ENCODE measurements around the gene ZNF214. TPM values are rescaled to one million over a fixed set of nuclear protein-coding genes. Genes with fewer than 3 reads are reported as not detected.
"Not testable (repeated sequence)": the region's sequence is repeated elsewhere in the genome, so short reads cannot be mapped to it uniquely, and the experiment has no call there.

Gene ZNF214
- total RNA-seq, 2 donors from 2014 or later: 3.1 to 3.6 TPM

DNA sequence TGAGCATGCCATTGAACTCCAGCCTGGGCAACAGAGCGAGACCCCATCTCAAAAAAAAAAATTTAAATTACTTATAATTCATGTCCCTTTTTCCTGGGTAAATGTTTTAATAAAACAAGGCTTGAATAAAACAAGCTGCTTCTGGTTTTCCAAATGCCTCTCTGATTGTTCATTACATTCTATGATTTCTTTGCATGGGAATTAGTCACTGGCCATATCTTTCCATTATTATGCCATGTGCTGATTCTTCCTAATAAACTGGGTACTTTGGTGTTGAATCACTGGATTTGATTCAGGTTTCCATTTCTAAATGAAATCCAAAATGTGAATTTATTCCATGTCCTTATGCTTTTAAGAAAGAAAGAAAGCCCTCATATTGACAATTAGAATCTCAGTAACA, 51.3 kb downstream of the ZNF214 start:
- TF ChIP-seq, protein P1, sequence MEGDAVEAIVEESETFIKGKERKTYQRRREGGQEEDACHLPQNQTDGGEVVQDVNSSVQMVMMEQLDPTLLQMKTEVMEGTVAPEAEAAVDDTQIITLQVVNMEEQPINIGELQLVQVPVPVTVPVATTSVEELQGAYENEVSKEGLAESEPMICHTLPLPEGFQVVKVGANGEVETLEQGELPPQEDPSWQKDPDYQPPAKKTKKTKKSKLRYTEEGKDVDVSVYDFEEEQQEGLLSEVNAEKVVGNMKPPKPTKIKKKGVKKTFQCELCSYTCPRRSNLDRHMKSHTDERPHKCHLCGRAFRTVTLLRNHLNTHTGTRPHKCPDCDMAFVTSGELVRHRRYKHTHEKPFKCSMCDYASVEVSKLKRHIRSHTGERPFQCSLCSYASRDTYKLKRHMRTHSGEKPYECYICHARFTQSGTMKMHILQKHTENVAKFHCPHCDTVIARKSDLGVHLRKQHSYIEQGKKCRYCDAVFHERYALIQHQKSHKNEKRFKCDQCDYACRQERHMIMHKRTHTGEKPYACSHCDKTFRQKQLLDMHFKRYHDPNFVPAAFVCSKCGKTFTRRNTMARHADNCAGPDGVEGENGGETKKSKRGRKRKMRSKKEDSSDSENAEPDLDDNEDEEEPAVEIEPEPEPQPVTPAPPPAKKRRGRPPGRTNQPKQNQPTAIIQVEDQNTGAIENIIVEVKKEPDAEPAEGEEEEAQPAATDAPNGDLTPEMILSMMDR (IDR thresholded peaks at IDR 0.05): no peak
- no peak for TF ChIP-seq POLR2AphosphoS5 (IDR thresholded peaks at IDR 0.05)
- TF ChIP-seq POLR2A (IDR thresholded peaks at IDR 0.05): no peak
- H3K36me3 ChIP-seq: no peaks in the 10 kb centered on the region

DNA sequence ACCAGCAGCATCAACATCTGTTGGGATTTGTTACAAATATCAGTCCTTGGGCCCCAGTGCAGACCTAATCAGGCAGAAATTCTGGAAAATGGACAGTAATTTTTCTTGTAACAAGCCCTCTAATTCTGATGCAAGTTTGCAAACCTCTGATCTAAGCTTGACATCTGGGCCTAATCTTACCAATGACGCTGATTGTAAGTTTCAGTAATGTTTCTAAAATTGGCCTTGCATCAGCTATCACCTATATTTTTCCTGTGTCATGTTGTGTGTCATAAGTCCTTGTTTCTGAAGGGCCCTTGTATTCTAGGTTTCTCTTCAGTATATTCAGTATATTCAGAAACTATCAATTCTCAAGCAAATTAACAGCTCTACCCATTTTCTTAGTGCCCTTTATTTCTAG, 57.5 kb downstream of the ZNF214 start:
- H3K9me3 ChIP-seq: no peaks in the 10 kb centered on the region

More for the DNA sequence above, 51.3 kb downstream of the ZNF214 start:
- DNase-seq (ENCODE audit: low spot score): no peak
- Histone ChIP-seq H3K4me3 (no peak overlapping the region), H3K9me3 (no peaks in the 10 kb centered on the region), H3K4me1 (replicated peaks) (no peaks in the 10 kb centered on the region), H3K27ac (no peak overlapping the region), H3K27me3 (replicated peaks; ENCODE audit: insufficient read depth) (no peaks in the 10 kb centered on the region)
- intact Hi-C loops (cut with DNase I): no loop called here
- WGBS: 94% methylated on average over 1 of the region's 1 CpG

DNA sequence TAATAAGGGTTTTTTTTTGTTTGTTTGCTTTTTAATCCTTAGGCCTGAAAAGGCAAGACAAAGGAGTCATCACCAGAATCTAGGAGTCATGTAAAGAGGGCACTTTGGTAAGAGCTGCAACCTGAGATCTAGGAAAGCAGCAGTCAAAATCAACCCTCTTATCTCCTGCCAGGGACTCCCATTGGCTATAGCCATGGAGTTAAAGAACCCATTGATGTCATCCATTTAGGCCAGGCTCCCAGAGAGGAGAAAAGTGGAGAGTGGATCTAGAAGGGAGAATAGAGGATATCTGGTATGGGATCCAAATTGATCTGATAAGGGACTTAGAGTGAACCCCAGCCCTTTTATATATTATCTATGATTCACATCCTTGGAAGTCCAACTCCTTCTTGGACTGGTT, 58.0 kb downstream of the ZNF214 start:
- Histone ChIP-seq H3K9me3 (no peaks in the 10 kb centered on the region), H3K36me3 (no peaks in the 10 kb centered on the region), H3K27ac (no peak overlapping the region), H3K4me1 (replicated peaks) (no peaks in the 10 kb centered on the region), H3K4me3 (no peak overlapping the region), H3K27me3 (replicated peaks; ENCODE audit: insufficient read depth) (no peaks in the 10 kb centered on the region)
- no peak for DNase-seq (ENCODE audit: low spot score)
- TF ChIP-seq POLR2AphosphoS5 (IDR thresholded peaks at IDR 0.05): no peak
- no peak for TF ChIP-seq POLR2A (IDR thresholded peaks at IDR 0.05)
- TF ChIP-seq, protein P1 (IDR thresholded peaks at IDR 0.05): no peak
- intact Hi-C loops (cut with DNase I): no loop called here

More for the DNA sequence above, 57.5 kb downstream of the ZNF214 start:
- WGBS: 91% methylated on average over 1 of the region's 1 CpG
- no peak overlapping the region for H3K4me3 ChIP-seq
- no peaks in the 10 kb centered on the region for H3K27me3 ChIP-seq (replicated peaks; ENCODE audit: insufficient read depth)
- no peak overlapping the region for H3K27ac ChIP-seq
- H3K4me1 ChIP-seq (replicated peaks): no peaks in the 10 kb centered on the region
- no peaks in the 10 kb centered on the region for H3K36me3 ChIP-seq
- no peak for DNase-seq (ENCODE audit: low spot score)
- intact Hi-C loops (cut with DNase I): no loop called here
- TF ChIP-seq, protein P1 (IDR thresholded peaks at IDR 0.05): no peak
- TF ChIP-seq POLR2A (IDR thresholded peaks at IDR 0.05) (no peak), POLR2AphosphoS5 (IDR thresholded peaks at IDR 0.05) (no peak)

DNA sequence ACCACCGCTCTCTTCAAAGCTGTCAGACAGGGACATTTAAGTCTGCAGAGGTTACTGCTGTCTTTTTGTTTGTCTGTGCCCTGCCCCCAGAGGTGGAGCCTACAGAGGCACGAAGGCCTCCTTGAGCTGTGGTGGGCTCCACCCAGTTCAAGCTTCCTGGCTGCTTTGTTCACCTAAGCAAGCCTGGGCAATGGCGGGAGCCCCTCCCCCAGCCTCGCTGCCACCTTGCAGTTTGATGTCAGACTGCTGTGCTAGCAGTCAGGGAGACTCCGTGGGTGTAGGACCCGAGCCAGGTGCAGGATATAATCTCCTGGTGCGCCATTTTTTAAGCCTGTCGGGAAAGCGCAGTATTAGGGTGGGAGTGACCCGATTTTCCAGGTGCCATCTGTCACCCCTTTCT, 65.9 kb downstream of the ZNF214 start:
- H3K36me3 ChIP-seq; H3K4me1 ChIP-seq (replicated peaks); intact Hi-C loops (cut with DNase I); H3K4me3 ChIP-seq; H3K9me3 ChIP-seq; DNase-seq (ENCODE audit: low spot score); H3K27me3 ChIP-seq (replicated peaks; ENCODE audit: insufficient read depth); H3K27ac ChIP-seq: not testable (repeated sequence)
- WGBS: 100% methylated on average over 5 of the region's 10 CpGs

Other genes with a start within 250 kb of the ZNF214 start
- gene OR2AG2, start 248.4 kb downstream of the ZNF214 start, total RNA-seq: under 1 TPM; 0.55 to 0.91 TPM
- gene OR2AG1, start 237.3 kb downstream of the ZNF214 start, total RNA-seq: not detected
- gene OR6A2, start 220.7 kb downstream of the ZNF214 start, total RNA-seq: under 1 TPM in 1 of 2 donors, not detected in 1; 0.57 TPM
- gene OR10A5, start 174.7 kb downstream of the ZNF214 start, total RNA-seq: not detected
- gene OR10A2, start 157.3 kb downstream of the ZNF214 start, total RNA-seq: not detected
- gene OR10A4, start 143.7 kb downstream of the ZNF214 start, total RNA-seq: not detected
- 1 to 10 TPM in 1 of 2 donors, not detected in 1; 1.2 TPM for gene OR2D2, start 127.8 kb downstream of the ZNF214 start, total RNA-seq
- gene OR2D3, start 99.3 kb downstream of the ZNF214 start, total RNA-seq: not detected
- gene ZNF215, start 93.9 kb downstream of the ZNF214 start, total RNA-seq: 1 to 10 TPM; 2.5 to 2.6 TPM
- gene NLRP14, start 133 bp upstream of the ZNF214 start, total RNA-seq: 1 to 10 TPM in 1 of 2 donors, under 1 TPM in 1; 0.27 to 1.1 TPM
- 10 to 100 TPM in 1 of 2 donors, not detected in 1; 12.0 TPM for gene RBMXL2, start 68.7 kb upstream of the ZNF214 start, total RNA-seq
- 1 to 10 TPM in 1 of 2 donors, under 1 TPM in 1; 0.64 to 2.2 TPM for gene SYT9, start 231.6 kb upstream of the ZNF214 start, total RNA-seq

Measured in prostate gland (tissue), 2 donors.